ENCODE measurements around the gene CFAP54.

DNA sequence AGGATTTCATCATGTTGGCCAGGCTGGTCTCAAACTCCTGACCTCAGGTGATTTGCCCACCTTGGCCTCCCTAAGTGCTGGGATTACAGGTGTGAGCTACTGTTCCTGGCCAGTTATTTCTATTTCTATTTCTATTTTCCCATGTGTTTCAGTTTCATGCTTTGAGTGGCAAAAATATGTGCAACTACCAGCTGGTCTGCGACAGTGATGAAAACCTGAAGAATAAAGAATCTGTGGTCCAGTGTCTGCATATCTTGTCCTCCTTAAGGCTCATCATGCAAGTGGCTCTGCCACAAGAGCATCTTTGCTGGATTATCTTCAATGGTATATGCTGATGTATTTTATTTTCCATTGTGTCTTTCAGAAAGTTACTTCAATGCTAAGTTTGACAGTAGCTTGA lies 17.4 kb downstream of the CFAP54 start:
- no peak for TF ChIP-seq CTCF (IDR thresholded peaks at IDR 0.05; ENCODE audit: insufficient read depth, low read depth, low read length)
- TF ChIP-seq EZH2 (IDR thresholded peaks at IDR 0.05; ENCODE audit: insufficient read depth, low read length), result no peak
